OCI-LY7 (cell line): Measurements from ENCODE around the gene THAP2.

ENCODE experiments used
- CTCF ChIP-seq: fragments of 200-600 bp; sonication (generic); conservative IDR thresholded peaks from 2 replicates; pipeline ENCODE4 v1.5.1; 2014; ENCODE audit warnings: mild to moderate bottlenecking, antibody characterized with exemption, low read length, moderate library complexity, mixed read lengths
- EZH2phosphoT487 ChIP-seq: fragments of 200-600 bp; sonication (generic); IDR thresholded peaks from 2 replicates; pipeline ENCODE4 v1.6.1; 2018; ENCODE audit warnings: low read depth, borderline replicate concordance, mild to moderate bottlenecking, mixed run types, antibody characterized with exemption, low read length, moderate library complexity, mixed read lengths

- TF ChIP-seq CTCF: no peak
- TF ChIP-seq EZH2phosphoT487: no peak
These were observed 38.6 kb upstream of the THAP2 start for GRCh38 chr12:71625476-71625875.
